DOHH2 (cell line): ENCODE measurements around the gene NFKB1.

ENCODE experiments used
- H3F3A ChIP-seq: fragments of 200-600 bp; sonication (generic), shearing (Covaris generic); 2 replicates; pipeline ENCODE4 v1.6.0; 2016; ENCODE audit warnings: antibody characterized with exemption, mild to moderate bottlenecking; ENCODE audit not compliant: control insufficient read depth, insufficient read depth
- H3K27ac ChIP-seq: fragments of 200-600 bp; sonication (generic); 2 replicates; pipeline ENCODE4 v1.5.1; 2014; ENCODE audit warnings: low read depth, mild to moderate bottlenecking, low read length, moderate library complexity
- H3K27me3 ChIP-seq: fragments of 200-600 bp; sonication (generic); 2 replicates; pipeline ENCODE4 v1.6.1; 2014; ENCODE audit warnings: mild to moderate bottlenecking, low read length, mixed read lengths; ENCODE audit not compliant: control insufficient read depth
- H3K36me3 ChIP-seq: fragments of 200-600 bp; sonication (generic); 2 replicates; pipeline ENCODE4 v1.6.1; 2014; ENCODE audit warnings: mild to moderate bottlenecking, low read length, moderate library complexity, mixed read lengths; ENCODE audit not compliant: control insufficient read depth
- H3K4me1 ChIP-seq: fragments of 200-600 bp; sonication (generic); 2 replicates; pipeline ENCODE4 v1.6.1; 2014; ENCODE audit warnings: mild to moderate bottlenecking, low read length, mixed read lengths; ENCODE audit not compliant: control insufficient read depth
- H3K4me2 ChIP-seq: fragments of 200-600 bp; sonication (generic); 2 replicates; pipeline ENCODE4 v1.6.0; 2014; ENCODE audit warnings: mild to moderate bottlenecking, low read length, moderate library complexity
- H3K4me3 ChIP-seq: fragments of 200-600 bp; sonication (generic); 2 replicates; pipeline ENCODE4 v1.5.1; 2014; ENCODE audit warnings: mild to moderate bottlenecking, low read length, mixed read lengths
- H3K79me2 ChIP-seq: fragments of 200-600 bp; sonication (generic); 2 replicates; pipeline ENCODE4 v1.6.1; 2014; ENCODE audit warnings: mild to moderate bottlenecking, low read length, mixed read lengths; ENCODE audit not compliant: control insufficient read depth
- H3K9me2 ChIP-seq: fragments of 200-600 bp; sonication (generic); replicated peaks from 2 replicates; pipeline ENCODE4 v1.6.1; 2014; ENCODE audit warnings: mild to moderate bottlenecking, low read length, mixed read lengths; ENCODE audit not compliant: control insufficient read depth
- H3K9me3 ChIP-seq: fragments of 200-600 bp; sonication (generic); 2 replicates; pipeline ENCODE4 v1.6.1; 2014; ENCODE audit warnings: antibody characterized with exemption, low read length, mixed read lengths; ENCODE audit not compliant: control insufficient read depth, insufficient read depth
- H4K20me1 ChIP-seq: fragments of 200-600 bp; sonication (generic); 2 replicates; pipeline ENCODE4 v1.6.0; 2014; ENCODE audit warnings: low read depth, mild to moderate bottlenecking, antibody characterized with exemption, low read length, moderate library complexity; ENCODE audit not compliant: control insufficient read depth, insufficient read depth
- EZH2phosphoT487 ChIP-seq: fragments of 200-600 bp; sonication (generic); IDR thresholded peaks from 2 replicates; pipeline ENCODE4 v1.6.1; 2017; ENCODE audit warnings: borderline replicate concordance, mild to moderate bottlenecking, antibody characterized with exemption, low read length, moderate library complexity, mixed read lengths
- TF ChIP-seq, protein P1 (sequence below): fragments of 200-600 bp; sonication (generic); IDR thresholded peaks from one replicate; pipeline ENCODE4 v1.5.1; 2014; ENCODE audit warnings: antibody characterized with exemption, mild to moderate bottlenecking, low read depth, low read length; ENCODE audit not compliant: poor library complexity, severe bottlenecking

The NFKB1 gene

GRCh38 chr4:102625232-102625930, 124.2 kb downstream of the NFKB1 start:
- H3K9me3 ChIP-seq = no peaks in the 10 kb centered on the region
- H4K20me1 ChIP-seq = no peaks in the 10 kb centered on the region
- no peaks in the 10 kb centered on the region for H3F3A ChIP-seq
- H3K79me2 ChIP-seq = no peaks in the 10 kb centered on the region
- no peak overlapping the region for H3K27ac ChIP-seq
- no peaks in the 10 kb centered on the region for H3K36me3 ChIP-seq
- H3K4me2 ChIP-seq = no peak overlapping the region
- H3K4me1 ChIP-seq = peaks cover 8% of the 10 kb centered on the region
- no peak overlapping the region for H3K4me3 ChIP-seq
- no peaks in the 10 kb centered on the region for H3K9me2 ChIP-seq
- TF ChIP-seq EZH2phosphoT487 = no peak
- TF ChIP-seq, protein P1, sequence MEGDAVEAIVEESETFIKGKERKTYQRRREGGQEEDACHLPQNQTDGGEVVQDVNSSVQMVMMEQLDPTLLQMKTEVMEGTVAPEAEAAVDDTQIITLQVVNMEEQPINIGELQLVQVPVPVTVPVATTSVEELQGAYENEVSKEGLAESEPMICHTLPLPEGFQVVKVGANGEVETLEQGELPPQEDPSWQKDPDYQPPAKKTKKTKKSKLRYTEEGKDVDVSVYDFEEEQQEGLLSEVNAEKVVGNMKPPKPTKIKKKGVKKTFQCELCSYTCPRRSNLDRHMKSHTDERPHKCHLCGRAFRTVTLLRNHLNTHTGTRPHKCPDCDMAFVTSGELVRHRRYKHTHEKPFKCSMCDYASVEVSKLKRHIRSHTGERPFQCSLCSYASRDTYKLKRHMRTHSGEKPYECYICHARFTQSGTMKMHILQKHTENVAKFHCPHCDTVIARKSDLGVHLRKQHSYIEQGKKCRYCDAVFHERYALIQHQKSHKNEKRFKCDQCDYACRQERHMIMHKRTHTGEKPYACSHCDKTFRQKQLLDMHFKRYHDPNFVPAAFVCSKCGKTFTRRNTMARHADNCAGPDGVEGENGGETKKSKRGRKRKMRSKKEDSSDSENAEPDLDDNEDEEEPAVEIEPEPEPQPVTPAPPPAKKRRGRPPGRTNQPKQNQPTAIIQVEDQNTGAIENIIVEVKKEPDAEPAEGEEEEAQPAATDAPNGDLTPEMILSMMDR = no peak
- H3K27me3 ChIP-seq = no peaks in the 10 kb centered on the region

DNA sequence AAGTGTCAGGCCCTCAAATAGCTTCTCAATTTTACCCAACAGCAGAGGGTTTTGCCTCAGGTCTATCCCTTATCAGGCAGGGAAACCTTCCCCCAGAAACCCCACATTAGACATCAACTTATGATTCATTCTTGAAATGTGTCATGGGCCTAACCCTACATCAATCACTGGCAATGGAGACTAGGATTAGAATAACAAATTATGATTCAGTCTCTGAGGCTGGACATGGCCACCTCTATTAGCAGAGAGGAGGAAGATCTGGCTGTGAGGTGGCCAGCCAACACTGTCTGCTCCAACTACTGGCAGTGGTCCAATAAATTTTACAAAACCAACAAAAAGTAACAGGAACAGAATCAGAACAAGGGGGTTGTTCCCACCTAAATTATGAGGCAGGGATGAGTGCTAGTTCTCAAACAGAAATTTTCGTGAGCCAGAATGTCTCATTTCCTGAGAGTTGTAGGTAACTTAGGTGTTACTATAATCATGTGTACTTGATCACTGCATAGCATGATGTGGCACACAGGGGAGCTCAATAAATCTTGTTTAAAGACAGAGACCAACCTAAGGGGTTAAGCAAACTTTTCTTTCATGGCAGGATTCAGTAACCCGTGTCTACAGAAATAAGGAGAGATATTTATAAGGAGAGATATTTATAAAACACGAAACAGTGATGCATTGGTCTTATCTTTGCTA, 126.8 kb downstream of the NFKB1 start:
- H3K9me2 ChIP-seq = no peaks in the 10 kb centered on the region
- H3K4me3 ChIP-seq = no peak overlapping the region
- H3K4me2 ChIP-seq = no peak overlapping the region
- no peaks in the 10 kb centered on the region for H3K27me3 ChIP-seq
- 0 out of 2 replicates have a peak, but pooled peaks cover 3% of the 10 kb centered on the region for H3K4me1 ChIP-seq
- no peaks in the 10 kb centered on the region for H3K9me3 ChIP-seq
- H3K79me2 ChIP-seq = no peaks in the 10 kb centered on the region
- TF ChIP-seq EZH2phosphoT487 = no peak
- TF ChIP-seq, protein P1 = no peak
- H3K27ac ChIP-seq = no peak overlapping the region
- no peaks in the 10 kb centered on the region for H3F3A ChIP-seq
- H4K20me1 ChIP-seq = no peaks in the 10 kb centered on the region
- peaks cover 6% of the 10 kb centered on the region; the same call in 1 of the 2 replicates for H3K36me3 ChIP-seq

GRCh38 chr4:102629673-102630072, 128.5 kb downstream of the NFKB1 start:
- Histone ChIP-seq H3F3A (no peaks in the 10 kb centered on the region), H3K36me3 (peaks cover 6% of the 10 kb centered on the region; the same call in 1 of the 2 replicates), H3K27ac (no peak overlapping the region), H3K9me2 (no peaks in the 10 kb centered on the region), H3K9me3 (no peaks in the 10 kb centered on the region), H3K4me2 (no peak overlapping the region), H3K4me1 (0 out of 2 replicates have a peak, but pooled peaks cover 3% of the 10 kb centered on the region), H3K4me3 (no peak overlapping the region), H3K79me2 (no peaks in the 10 kb centered on the region), H3K27me3 (no peaks in the 10 kb centered on the region), H4K20me1 (no peaks in the 10 kb centered on the region)
- TF ChIP-seq EZH2phosphoT487 = no peak
- TF ChIP-seq, protein P1 = no peak
